Ishikawa (cell line): ENCODE data around the gene FIZ1.

Experiments
- TAF1 ChIP-seq: IDR thresholded peaks from 2 replicates; pipeline ENCODE4 v1.6.1; 2012; ENCODE audit warnings: low read depth, mild to moderate bottlenecking
- TF ChIP-seq, protein P1 (sequence below): IDR thresholded peaks from 2 replicates; pipeline ENCODE4 v1.6.1; 2012

DNA sequence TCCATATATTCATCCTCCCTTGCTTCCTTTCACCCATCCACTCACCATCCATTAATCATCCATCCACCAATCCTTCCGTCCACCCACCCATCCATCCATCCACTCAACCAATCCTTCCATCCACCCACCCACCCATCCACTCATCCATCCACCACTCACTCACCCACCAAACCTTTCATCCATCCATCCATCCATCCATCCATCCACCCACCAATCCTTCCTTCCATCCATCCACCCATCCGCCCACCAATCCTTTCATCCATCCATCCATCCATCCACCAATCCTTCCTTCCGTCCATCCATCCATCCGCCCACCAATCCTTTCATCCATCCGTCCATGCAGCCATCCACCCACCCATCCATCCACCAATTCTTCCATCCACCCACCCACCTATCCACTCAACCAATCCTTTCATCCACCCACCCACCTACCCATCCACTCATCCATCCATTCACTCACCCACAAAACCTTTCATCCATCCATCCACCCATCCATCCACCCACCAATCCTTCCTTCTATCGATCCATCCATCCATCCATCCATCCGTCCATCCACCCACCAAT is 56.9 kb downstream of the FIZ1 start:
- no peak for TF ChIP-seq TAF1
- TF ChIP-seq, protein P1, sequence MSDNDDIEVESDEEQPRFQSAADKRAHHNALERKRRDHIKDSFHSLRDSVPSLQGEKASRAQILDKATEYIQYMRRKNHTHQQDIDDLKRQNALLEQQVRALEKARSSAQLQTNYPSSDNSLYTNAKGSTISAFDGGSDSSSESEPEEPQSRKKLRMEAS = no peak
